Urinary bladder (tissue), 4 donors: ENCODE results near the gene ZNF672. TPM values are rescaled to one million over a fixed set of nuclear protein-coding genes. Genes with fewer than 3 reads are reported as not detected.
"Not testable (repeated sequence)": the region's sequence is repeated elsewhere in the genome, so short reads cannot be mapped to it uniquely, and the experiment has no call there.

ENCODE experiments used
- DNase-seq: peaks from one replicate; pipeline ENCODE4 v3.0.0-alpha.2; 2015; ENCODE audit errors: extremely low spot score
- H3K27ac ChIP-seq: one replicate; pipeline ENCODE4 v1.5.1; 2013; ENCODE audit warnings: low read depth, mild to moderate bottlenecking, moderate library complexity
- H3K36me3 ChIP-seq: one replicate; pipeline ENCODE4 v1.6.1; 2013; ENCODE audit warnings: mild to moderate bottlenecking, moderate library complexity; ENCODE audit not compliant: insufficient read depth
- H3K4me1 ChIP-seq: one replicate; pipeline ENCODE4 v1.6.1; 2013; ENCODE audit warnings: mild to moderate bottlenecking, moderate library complexity; ENCODE audit not compliant: insufficient read depth
- H3K4me3 ChIP-seq: one replicate; pipeline ENCODE4 v1.5.1; 2013; ENCODE audit warnings: low read depth, low read length
- WGBS: extraction: QIAGEN DNeasy Blood & Tissue Kit; methylation state at CpG from one replicate; pipeline ENCODE4 v1.1.7; 2013; 5-methylcytosine and 5-hydroxymethylcytosine counted together
- polyA plus RNA-seq: library from polyadenylated mRNA; stranded (reverse); fragments of 200-250 nt; gene quantifications from one replicate; pipeline ENCODE4 v1.2.3, GENCODE V29; 2013
- total RNA-seq: library from RNA; depleted of rRNA; stranded (reverse); fragments of >200 nt; gene quantifications from one replicate; pipeline ENCODE4 v1.2.3, GENCODE V29; 2014
- donor health status: healthy with polysubstance abuse.
- donor health status: healthy.

Gene ZNF672
- total and polyA plus RNA-seq, 2 donors: 12.9 to 32.5 TPM

DNA sequence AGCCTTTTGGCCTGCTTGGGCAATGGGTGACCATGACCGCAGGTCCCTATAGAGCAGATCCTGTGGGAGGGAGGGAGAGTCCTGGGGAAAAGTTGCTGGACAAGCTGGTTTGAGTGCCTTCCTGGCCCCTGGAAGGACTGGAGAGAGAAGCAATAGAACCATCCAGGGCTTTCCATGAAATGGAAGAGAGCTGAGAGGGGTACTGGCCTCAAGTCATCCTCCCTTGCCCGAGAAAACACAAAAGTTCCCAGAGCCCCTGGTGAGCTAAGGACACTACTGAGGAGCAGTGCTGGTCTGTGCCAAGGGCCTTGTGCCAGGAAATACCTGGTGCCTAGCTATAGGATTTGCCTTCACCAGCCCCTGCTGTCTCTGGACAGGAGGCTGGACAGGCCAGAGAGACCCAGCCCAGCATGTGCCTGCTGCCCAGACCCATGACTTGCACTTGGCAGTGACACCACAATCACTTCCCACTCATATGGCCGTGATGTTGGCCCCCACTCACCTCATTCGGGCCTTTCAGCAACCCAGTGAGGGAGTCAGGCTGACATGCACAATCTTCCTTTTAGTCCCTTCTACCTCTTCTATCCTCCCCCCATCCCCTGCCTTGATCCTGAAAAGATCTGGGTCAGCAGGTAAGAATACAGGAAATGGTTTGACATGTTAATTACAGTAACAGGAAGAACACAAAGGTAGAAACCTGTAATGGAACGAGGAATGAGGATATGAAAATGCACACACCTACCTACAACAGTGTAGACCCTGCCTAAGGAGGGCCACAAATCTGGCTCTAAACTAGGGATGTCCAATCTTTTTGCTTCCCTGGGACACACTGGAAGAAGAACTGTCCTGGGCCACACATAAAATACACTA is 19.3 kb upstream of the ZNF672 start:
- no peak overlapping the region for H3K4me3 ChIP-seq
- WGBS: 83% methylated on average over 5 of the region's 5 CpGs
- DNase-seq: no peak
- peaks cover 3% of the 10 kb centered on the region for H3K36me3 ChIP-seq
- H3K27ac ChIP-seq: no peak overlapping the region
- no peaks in the 10 kb centered on the region for H3K4me1 ChIP-seq

- Histone ChIP-seq H3K4me1 (peaks cover 3% of the 10 kb centered on the region), H3K4me3 (no peak overlapping the region), H3K27ac (no peak overlapping the region), H3K36me3 (no peaks in the 10 kb centered on the region)
- no peak for DNase-seq
- WGBS: 82% methylated on average over 7 of the region's 7 CpGs
Measured at GRCh38 chr1:248820041-248820585, 17.9 kb upstream of the ZNF672 start.

DNA sequence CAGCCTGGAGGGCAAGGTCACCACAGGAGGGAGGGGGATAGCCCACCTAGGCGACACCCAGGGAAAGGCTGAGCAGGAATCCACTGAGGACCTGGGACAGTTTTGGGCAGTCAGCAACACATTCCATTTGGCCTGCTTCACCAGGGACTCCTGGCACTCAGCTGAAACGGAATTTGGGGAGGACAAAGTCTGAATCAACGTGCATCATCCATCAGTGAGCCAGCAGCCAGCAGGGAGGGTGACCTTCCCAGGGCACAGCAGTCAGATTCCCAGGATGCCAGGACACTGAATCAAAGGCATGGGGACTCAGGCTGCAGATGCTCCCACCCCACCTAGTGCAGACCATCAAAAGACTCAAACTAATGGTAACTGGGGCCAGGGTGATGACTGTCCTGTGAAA is 16.9 kb upstream of the ZNF672 start:
- Histone ChIP-seq H3K4me3 (no peak overlapping the region), H3K4me1 (peaks cover 3% of the 10 kb centered on the region), H3K27ac (no peak overlapping the region), H3K36me3 (no peaks in the 10 kb centered on the region)
- WGBS: 61% methylated on average over 3 of the region's 3 CpGs
- no peak for DNase-seq

DNA sequence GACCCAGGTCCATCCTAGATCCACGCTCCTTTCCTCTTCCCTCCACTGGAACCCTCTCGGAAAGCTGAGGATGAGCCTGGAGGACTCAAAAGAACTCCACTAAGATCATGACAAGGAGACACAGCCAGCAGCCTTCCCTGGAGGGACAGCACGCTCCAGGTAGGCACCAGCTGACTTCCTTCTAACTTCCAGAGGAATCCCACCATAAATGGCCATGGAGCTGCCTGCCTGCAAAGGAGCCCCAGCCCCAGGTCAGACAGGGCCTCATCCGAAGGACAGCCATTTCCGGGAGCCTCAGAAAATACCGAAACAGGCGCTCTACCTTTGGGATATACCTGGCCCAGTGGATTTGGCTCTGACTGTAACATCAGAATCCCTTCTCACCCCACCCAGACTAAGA is 16.4 kb upstream of the ZNF672 start:
- WGBS: 93% methylated on average over 7 of the region's 7 CpGs
- Histone ChIP-seq H3K4me3 (no peak overlapping the region), H3K27ac (no peak overlapping the region), H3K36me3 (no peaks in the 10 kb centered on the region), H3K4me1 (peaks cover 3% of the 10 kb centered on the region)
- DNase-seq: no peak

DNA sequence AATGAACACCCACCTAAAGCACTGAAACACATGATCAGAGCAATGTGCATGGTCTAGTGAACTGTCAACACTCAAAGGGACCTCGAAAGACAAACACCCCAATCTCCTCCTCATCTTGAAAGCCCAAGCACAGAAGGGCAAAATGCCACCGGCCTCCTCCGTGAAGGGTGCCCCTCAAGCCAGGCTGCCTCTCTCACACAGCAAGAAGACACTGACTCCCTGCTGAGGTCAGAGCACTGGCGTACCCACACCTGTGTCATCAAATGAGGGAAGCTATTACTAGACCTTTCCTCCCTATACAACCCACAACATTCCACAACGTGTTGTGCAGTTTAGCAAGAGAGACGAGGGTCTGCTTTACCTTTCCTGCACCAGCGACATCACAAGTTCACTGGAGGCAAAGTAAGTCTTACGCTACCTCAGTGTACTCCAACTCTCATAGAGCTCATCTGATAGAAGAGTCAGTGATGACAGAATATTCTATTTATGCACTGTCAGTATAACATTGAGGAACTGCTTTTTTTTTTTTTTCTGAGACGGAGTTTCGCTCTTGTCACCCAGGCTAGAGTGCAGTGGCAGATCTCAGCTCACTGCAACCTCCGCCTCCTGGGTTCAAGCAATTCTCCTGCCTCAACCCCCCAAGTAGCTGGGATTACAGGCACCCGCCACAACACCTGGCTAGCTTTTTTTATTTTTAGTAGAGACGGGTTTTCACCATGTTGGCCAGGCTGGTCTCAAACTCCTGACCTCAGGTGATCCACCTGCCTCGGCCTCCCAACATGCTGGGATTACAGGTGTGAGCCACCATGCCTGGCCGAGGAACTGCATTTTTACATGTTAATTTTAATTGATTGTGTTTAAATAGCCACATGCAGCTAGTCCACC is 15.6 kb upstream of the ZNF672 start:
- Histone ChIP-seq H3K4me3 (no peak overlapping the region), H3K27ac (no peak overlapping the region), H3K36me3 (no peaks in the 10 kb centered on the region), H3K4me1 (peaks cover 5% of the 10 kb centered on the region)
- no peak for DNase-seq
- 84% methylated on average over 15 of the region's 15 CpGs for WGBS

DNA sequence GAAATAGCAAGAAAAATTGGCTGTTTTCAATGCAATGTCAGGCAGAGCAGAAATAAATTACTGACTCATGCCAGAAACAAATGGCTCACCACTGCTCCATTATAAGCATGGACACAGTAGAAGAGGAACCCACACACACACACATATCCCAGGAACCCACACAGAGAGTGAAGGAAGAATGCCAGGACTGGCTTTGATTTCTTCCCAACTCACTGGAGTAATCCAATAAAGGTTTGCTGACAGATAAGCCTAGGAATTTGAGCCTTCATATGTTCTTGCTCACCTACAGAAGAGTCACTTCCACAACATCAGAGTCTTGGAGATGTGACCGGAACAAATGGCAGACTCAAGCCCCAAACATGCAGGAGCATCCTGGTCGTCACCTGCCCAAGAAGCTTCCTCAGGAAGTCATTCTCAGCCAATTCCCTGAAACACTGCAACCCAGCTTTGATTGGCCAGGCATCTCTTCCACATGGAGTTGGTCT is 14.5 kb upstream of the ZNF672 start:
- Histone ChIP-seq H3K4me3 (no peak overlapping the region), H3K4me1 (peaks cover 5% of the 10 kb centered on the region), H3K36me3 (no peaks in the 10 kb centered on the region), H3K27ac (no peak overlapping the region)
- no peak for DNase-seq
- WGBS: 85% methylated on average over 2 of the region's 2 CpGs

DNA sequence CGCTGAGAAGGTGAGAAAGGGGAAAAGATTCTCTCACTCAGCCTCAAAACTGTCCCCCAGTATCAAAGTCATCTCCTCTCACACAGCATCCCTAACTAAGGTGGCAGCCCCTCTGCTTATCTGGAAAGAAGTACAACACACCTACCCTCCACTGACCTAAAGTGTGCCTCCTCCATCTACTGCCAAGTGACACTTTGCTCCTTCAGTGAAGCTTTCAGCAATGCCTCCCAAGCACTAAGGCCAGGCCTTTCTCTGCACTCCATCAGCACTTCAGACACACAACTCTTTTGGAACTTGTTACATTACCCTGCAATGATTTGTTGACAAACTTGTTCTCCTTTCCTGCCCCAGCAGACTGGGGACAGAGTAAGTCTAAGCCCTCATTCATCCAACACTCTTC is 13.7 kb upstream of the ZNF672 start:
- H3K36me3 ChIP-seq: no peaks in the 10 kb centered on the region
- WGBS: 98% methylated on average over 1 of the region's 1 CpG
- H3K4me3 ChIP-seq: no peak overlapping the region
- H3K27ac ChIP-seq: no peak overlapping the region
- H3K4me1 ChIP-seq: peaks cover 5% of the 10 kb centered on the region
- no peak for DNase-seq

DNA sequence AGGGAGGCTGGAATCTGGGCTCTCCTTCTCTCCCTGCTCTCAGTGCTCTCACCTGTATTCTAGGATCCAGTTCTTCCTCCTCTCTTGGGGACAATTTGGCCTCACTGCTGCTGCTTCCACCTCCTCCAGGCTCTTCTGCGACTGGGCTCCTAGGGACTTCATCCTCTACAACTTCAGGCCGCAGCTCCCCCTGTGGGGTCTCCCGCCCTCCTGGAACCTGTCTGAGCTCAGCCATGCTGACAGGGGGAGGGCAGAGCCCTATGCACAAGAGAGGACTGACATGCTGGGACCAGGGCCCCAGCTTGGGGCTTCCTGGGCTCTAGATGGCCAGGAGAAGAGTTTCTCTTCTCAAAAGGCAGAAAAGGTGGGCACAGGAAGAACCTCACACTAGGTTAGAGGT is 13.3 kb upstream of the ZNF672 start:
- WGBS: 91% methylated on average over 3 of the region's 3 CpGs
- peak overlapping the region; percentile 79 for H3K4me3 ChIP-seq
- no peak overlapping the region for H3K27ac ChIP-seq
- DNase-seq: no peak
- H3K4me1 ChIP-seq: peaks cover 5% of the 10 kb centered on the region
- H3K36me3 ChIP-seq: no peaks in the 10 kb centered on the region

- 26% methylated on average over 10 of the region's 10 CpGs for WGBS
- peaks cover 5% of the 10 kb centered on the region for H3K4me1 ChIP-seq
Measured at GRCh38 chr1:248825136-248825535, 12.9 kb upstream of the ZNF672 start.

GRCh38 chr1:248825573-248825908 is 12.5 kb upstream of the ZNF672 start:
- H3K36me3 ChIP-seq: no peaks in the 10 kb centered on the region
- H3K4me1 ChIP-seq: peaks cover 5% of the 10 kb centered on the region

More at GRCh38 chr1:248825136-248825535, 12.9 kb upstream of the ZNF672 start:
- H3K27ac ChIP-seq: no peak overlapping the region
- peak overlapping the region; percentile 79 for H3K4me3 ChIP-seq
- no peaks in the 10 kb centered on the region for H3K36me3 ChIP-seq
- DNase-seq: no peak

DNA sequence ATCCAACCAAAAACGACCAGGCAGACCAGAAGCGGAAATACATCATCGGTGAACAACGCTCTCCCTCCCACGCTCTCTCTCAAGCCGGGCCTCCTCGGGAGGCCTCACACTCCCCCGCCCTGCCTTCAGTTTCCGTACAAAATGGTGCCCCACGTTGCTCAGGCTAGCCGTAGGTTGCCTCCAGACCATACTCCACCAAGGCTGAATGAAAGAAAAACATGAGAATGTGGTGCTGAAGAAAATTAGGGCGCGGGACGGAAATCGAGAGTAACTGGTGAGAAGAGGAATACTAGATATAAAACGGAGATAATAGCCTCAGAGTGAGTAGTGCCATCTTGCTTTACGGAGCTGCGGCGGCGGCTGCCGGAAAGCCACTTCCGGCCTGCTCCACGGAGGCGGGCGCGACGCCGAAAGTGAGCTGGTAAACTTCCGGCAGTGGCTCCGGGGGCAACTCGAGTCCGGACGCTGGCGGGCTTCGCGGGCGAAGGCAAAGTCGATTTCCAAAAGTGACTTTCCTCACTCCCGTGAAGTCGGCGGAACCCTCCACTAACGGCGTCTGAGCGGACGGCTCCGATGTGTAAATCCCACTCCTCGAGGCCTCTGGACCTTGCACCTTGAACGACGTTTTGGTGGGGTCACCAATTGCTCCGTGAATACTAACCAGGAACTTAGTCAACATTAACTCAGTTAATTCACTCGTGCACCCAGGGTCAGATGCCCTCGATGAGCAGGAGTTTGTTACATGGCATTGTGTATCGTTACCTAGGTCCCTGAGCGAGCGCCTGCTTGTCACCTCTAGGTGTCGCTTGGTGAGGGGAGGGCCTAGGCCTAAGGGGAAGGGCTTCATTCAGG is 11.9 kb upstream of the ZNF672 start, which contains the start of gene SH3BP5L:
TSS of gene SH3BP5L (minus strand) at position 7 of the 852 bp plus-strand sequence. CDS start 980 bp downstream, outside the sequence.
- under 1% methylated on average over 56 of the region's 56 CpGs for WGBS
- peaks cover 5% of the 10 kb centered on the region for H3K4me1 ChIP-seq

More at GRCh38 chr1:248825573-248825908, 12.5 kb upstream of the ZNF672 start:
- H3K4me3 ChIP-seq: peak overlapping the region; percentile 79
- 1% methylated on average over 18 of the region's 18 CpGs for WGBS
- no peak for DNase-seq
- peak overlapping the region; percentile 69 for H3K27ac ChIP-seq

GRCh38 chr1:248828845-248829244 is 9.2 kb upstream of the ZNF672 start:
- no peak for DNase-seq
- H3K36me3 ChIP-seq: no peaks in the 10 kb centered on the region
- peaks cover 5% of the 10 kb centered on the region for H3K4me1 ChIP-seq
- no peak overlapping the region for H3K27ac ChIP-seq
- 64% methylated on average over 3 of the region's 3 CpGs for WGBS
- no peak overlapping the region for H3K4me3 ChIP-seq

More for the DNA sequence above, 11.9 kb upstream of the ZNF672 start, which contains the start of gene SH3BP5L:
- peak within 1 kb of the TSS; percentile 94 for H3K27ac ChIP-seq
- DNase-seq: peak; percentile 96
- no peaks in the 10 kb centered on the region for H3K36me3 ChIP-seq
- peak within 1 kb of the TSS; percentile 79 for H3K4me3 ChIP-seq

DNA sequence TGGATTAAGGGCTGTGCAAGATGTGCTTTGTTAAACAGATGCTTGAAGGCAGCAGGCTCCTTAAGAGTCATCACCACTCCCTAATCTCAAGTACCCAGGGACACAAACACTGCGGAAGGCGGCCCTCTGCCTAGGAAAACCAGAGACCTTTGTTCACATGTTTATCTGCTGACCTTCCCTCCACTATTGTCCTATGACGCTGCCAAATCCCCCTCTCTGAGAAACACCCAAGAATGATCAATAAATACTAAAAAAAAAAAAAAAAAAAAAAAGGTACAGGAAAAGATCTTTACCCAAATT is 7.4 kb upstream of the ZNF672 start:
- H3K27ac ChIP-seq, H3K4me3 ChIP-seq, H3K36me3 ChIP-seq, H3K4me1 ChIP-seq, DNase-seq: not testable (repeated sequence)
- 43% methylated on average over 2 of the region's 3 CpGs for WGBS
